ENCODE results near the gene BLID.

BLID gene, protein sequence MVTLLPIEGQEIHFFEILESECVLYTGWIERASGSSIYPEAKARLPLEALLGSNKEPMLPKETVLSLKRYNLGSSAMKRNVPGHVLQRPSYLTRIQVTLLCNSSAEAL

DNA sequence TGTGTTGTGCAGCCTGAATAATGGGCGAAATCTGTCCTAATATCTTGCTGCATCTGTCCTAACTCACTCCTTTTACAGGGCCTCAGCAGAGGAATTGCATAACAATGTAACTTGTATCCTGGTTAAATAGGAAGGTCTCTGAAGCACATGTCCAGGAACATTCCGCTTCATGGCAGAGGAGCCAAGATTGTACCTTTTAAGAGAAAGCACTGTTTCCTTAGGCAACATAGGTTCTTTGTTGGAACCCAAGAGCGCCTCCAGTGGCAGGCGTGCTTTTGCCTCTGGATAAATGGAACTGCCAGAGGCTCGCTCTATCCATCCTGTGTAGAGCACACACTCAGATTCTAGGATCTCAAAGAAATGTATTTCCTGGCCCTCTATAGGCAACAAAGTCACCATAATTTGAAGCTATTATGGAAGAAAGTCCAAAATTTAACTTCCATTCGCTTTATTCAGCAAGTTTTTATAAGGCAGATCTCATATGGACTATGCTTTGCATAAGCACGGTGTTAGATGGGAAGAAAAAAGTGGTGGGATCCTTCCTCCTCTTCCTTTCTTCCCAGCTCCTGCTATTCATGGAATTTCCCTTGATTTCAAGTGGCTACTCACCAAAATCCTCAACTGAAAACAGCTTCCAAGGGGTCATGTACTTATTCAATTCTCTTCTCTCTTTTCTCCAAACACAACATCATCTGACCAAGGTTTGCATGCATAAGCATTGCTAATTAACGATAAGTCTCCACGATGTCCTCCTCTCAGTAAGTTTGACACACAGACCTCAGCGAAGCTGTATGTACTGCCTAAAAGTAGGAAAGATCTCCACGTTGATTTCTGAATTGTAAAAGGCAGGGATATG, at the start of gene BLID:
Gene BLID, minus strand, starts transcription at position 692 of the 856 bp plus-strand sequence. Its CDS starts 293 bp downstream, at position 399.
- FAIRE-seq (no peak), DNase-seq (ENCODE audit: low spot score) (no peak)

GRCh38 chr11:122163053-122163819, 47.2 kb upstream of the BLID start:
- DNase-seq (ENCODE audit: low spot score) (peak; percentile 13), FAIRE-seq (no peak)

DNA sequence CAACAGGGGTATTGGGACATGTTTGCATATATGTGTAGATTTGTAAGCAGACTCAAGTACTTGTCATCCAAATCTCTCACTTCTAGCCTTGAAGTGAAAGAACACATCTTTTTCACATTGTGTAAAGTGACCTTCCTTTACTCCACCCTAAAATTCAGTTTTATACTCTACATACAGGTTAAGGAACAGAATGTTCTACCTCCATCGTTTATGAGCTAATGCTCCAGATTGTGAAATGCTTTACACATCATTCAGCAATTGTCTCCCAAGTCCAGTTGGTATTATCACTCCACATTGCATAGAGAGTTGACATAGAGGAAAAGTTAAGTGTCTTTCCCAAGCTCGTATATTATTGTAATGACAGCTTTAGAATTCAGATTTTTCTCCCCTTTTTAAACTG, 46.1 kb upstream of the BLID start:
- DNase-seq (ENCODE audit: low spot score) (no peak), FAIRE-seq (no peak)

DNA sequence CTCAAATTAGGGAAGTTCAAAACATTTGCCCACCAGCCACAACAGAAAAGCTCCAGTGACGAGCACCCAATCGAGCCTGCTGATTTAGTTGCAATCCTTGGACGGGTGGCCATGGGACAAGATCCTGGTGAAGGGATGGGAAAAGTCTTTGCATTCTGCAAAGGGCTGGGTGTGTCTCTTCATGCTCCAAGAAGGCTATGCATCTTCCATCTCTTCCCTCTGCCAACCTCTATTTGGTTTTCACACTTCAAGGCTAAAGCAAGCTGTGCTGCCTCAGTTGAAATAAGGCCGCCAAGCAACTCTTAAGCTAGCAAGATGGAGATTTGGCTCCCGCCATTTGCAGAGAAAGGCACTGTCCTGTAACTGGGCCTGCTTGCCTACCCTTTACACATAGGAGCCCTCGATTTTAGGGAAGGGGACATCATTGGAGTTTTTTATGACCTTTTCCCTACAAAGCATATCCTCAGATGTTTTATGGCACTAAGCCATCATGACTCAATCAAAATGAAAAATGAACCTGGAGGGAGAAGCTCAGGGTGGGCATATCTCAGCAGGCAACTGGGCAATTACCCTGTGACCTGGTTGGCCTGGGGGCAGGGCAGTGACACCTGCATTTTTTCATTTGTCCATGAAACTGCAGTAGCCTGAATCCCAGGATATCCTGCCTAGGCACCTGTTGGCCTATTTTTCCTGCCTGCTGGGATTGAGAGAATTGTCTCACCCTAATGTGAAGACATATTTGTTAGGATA, 45.0 kb upstream of the BLID start:
- FAIRE-seq = no peak
- no peak for DNase-seq (ENCODE audit: low spot score)

- FAIRE-seq = no peak
- DNase-seq (ENCODE audit: low spot score) = no peak
Observed at GRCh38 chr11:122159861-122160260, 43.8 kb upstream of the BLID start.

- no peak for DNase-seq (ENCODE audit: low spot score)
- FAIRE-seq = no peak
Observed at GRCh38 chr11:122159173-122159721, 43.2 kb upstream of the BLID start.

DNA sequence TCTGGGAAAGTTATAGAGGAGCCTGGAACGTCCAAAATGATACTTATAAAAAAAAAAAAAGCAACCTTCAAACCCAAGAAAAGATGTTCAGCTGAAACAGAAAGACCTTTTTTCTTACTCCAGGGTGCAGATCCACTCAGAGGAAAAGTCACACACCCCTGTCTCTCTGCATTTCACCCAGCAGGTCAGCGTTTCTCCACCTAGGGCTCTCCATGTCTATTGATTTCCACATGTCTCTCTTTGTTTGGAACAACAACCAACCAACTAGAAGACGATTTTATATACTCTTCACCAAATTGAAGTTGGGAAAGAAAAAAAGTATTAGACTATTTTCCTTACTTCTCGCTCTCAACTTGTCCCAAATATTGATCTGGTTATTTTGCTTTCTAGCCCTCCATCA, 42.2 kb upstream of the BLID start:
- DNase-seq (ENCODE audit: low spot score) = no peak
- FAIRE-seq = no peak

- FAIRE-seq (no peak), DNase-seq (ENCODE audit: low spot score) (no peak)
Observed at GRCh38 chr11:122157653-122158161, 41.7 kb upstream of the BLID start.

- DNase-seq (ENCODE audit: low spot score) = peak; percentile 81
- FAIRE-seq = peak; percentile 72
Observed at GRCh38 chr11:122156940-122157382, 40.9 kb upstream of the BLID start.

DNA sequence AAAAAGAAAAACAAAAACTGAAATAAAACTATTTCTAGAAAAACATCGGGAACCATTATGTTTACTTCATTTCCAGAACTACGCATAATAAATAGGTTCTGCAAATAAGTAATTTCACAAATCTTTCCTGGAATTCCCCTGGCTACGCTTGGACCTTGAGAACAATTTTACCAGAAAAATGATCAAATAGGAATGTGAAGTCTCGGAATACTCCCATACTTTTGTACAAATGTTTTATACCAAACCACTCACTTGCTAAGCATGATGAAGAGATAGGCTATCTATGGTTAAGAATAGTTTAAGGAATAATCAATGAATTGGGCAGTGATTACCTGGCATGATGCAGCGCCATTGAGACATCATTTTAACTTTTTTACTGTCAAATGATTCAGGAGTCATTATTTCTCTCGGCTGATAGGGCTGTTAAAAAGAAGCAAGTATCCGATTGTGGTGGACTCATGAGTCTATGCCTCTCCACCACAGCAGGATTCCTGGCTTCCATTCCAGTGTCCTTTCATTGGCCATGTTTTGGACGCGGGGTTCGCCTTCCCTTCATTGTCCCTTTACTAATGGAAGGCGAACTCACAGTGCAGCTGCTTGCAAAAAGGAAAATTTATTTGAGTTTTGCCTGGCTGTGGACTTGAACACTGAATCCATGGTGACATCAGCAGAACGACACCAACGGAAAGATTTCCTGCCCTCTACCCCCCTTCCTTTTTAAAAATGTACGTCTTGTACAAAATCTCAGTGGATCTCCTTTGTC, 39.9 kb upstream of the BLID start:
- DNase-seq (ENCODE audit: low spot score) (no peak), FAIRE-seq (no peak)

DNA sequence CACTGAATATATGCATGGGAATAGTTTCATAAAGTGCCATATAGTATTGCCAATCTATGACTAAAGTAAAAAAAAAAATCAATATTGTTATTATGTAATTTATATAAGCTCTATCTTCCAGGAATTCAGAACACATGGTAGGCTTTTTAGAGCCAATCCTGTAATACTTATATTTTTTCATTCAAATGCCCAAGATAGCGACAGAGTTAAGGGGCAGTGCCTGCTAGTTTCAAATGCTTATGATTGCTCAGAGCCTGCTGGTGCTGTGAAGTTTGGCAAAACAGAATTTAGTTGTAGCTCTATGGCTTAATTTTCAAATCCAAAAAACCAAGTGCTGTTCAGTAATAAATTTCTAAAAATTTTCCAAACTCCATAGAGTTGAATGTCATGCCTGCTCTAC, 39.0 kb upstream of the BLID start:
- DNase-seq (ENCODE audit: low spot score) (no peak), FAIRE-seq (no peak)

DNA sequence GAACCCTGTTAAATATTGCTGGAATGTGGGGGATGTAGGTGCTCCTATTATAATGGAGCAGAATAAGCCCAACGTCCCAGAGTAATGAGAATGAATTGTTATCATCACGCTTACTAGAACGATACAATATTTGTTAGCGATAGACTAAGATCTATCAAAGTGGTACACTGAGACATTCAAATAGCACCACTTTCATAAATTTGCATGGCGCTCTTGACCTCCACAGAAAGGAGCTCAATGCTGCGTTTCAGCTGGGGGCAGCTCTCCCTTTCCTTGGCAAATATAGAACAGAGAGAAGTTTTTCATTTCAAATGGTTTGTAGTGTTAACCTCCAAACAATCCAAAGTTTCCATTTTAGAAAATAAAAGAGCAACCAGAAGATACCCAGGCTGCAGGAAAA, 38.2 kb upstream of the BLID start:
- DNase-seq (ENCODE audit: low spot score) = no peak
- FAIRE-seq = no peak

- FAIRE-seq = no peak
Observed at GRCh38 chr11:122153746-122154145, 37.7 kb upstream of the BLID start.

DNA sequence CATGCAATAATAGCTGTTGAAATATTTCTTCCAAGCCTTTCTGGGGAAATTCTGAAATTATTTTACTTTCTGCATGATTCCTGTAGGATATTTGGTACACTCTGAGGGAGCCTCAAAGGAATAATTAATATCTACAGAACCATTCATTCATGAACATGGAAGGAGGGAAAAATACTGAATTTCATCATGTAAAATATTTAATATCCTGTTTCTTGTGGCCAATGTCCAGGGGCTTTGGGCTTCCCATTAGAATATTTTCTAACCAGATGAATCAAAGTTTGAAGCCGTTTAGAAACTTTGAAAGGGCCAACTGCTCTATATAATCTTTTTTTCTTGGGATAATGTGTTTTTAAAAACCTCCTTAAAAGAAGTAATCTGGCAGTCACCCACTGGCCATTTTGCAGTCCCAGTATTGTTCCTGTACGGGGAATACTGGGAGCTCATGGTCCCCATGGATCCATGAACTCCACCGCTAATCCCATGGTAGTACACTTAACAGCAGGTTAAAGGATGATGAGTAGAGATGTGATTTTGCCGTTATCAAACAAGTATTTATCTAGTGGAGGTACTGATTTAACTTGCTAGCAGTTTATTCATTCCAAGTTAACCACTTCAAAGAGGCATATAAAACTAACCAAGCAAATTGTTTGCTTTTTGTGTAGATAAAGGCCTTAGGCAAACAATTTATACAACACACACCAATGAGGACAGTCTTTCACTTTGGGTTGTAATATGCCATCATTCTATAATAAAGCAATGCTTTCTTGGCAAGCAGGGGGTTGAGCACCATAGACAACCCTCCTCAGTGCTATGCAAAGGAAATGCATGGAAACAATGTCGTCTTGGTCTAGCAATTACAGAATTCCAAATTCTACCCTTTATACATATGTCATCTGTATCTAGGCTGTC, 34.5 kb upstream of the BLID start:
- FAIRE-seq (no peak), DNase-seq (ENCODE audit: low spot score) (no peak)

More at GRCh38 chr11:122153746-122154145, 37.7 kb upstream of the BLID start:
- no peak for DNase-seq (ENCODE audit: low spot score)

GRCh38 chr11:122149202-122149601, 33.2 kb upstream of the BLID start:
- no peak for FAIRE-seq

GRCh38 chr11:122146475-122146874, 30.5 kb upstream of the BLID start:
- FAIRE-seq = peak; percentile 84
- DNase-seq (ENCODE audit: low spot score) = peak; percentile 80

More at GRCh38 chr11:122149202-122149601, 33.2 kb upstream of the BLID start:
- no peak for DNase-seq (ENCODE audit: low spot score)

DNA sequence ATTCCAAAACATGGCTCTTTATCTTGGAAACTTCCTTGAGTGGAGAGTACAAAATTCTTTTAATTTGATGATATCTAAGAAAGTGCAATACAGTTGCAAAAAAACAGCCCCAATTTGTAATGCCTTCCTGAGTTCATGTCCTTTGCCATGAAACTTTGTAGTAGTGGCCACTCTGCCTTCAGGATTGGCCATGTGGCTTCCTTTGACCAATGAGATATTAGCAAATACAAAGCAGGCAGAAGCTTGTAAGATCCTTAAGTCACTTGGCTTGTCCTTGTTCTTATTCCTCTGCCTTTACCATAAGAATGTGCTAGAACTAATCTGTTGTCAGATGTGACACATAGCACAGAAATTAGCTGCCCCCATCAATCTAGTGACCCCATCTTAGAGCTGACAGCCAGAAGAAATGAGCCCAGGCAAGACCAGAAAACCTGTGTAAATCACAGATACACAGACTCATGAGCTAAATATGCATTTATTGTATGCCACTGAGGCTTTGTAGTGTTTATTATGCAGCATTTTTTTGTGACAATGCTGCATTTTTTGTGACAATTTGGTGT, 29.8 kb upstream of the BLID start:
- FAIRE-seq = no peak
- DNase-seq (ENCODE audit: low spot score) = peak; percentile 56

GRCh38 chr11:122144752-122145151, 28.7 kb upstream of the BLID start:
- DNase-seq (ENCODE audit: low spot score) (no peak), FAIRE-seq (no peak)

DNA sequence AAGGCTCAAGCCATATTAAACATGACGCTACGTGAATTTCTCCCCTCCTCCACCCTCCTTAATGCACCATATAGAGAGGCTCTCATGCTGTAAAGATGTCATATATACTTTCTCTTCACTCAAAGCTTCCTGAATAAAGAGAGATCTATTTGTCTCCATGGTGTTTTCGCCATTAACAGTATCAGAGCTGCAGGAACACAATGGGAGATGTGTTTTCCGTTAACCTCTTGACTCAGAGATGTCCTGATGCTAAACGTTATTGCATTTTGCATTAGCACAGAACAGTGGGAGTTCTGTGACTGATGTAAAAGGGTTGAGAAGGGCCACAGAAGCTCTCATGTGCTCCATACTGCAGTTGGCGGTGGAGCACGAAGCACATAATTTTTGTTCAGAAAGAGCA, 25.7 kb upstream of the BLID start:
- no peak for DNase-seq (ENCODE audit: low spot score)
- FAIRE-seq = no peak
